GM19372 (cell line): ENCODE measurements around the gene KLHL18.

Experiments used
- ATAC-seq: cut with Tn5 transposase; IDR thresholded peaks from one replicate; pipeline ENCODE4 v1.9.1; 2021; ENCODE audit warnings: mild to moderate bottlenecking, low read depth, moderate library complexity; ENCODE audit not compliant: unreplicated experiment

Gene KLHL18

DNA sequence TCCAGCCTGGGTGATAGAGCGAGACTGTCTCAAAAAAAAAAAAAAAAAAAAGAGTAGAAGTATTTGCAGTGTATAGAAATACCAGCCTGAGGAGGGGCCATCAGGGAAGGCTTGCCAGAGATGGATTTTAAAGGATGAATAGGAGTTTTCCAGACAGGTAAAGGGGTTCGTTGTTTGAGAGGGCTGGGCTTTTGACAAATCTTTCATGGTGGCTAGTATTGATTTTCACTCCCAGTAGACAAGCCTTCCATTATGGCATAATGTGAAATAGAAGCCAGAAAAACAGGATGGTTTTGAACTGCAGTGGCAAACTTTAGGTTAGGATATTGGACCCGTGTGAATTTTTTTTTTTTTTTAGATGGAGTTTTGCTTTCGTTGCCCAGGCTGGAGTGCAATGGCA lies 101.7 kb downstream of the KLHL18 start:
- ATAC-seq = no peak

DNA sequence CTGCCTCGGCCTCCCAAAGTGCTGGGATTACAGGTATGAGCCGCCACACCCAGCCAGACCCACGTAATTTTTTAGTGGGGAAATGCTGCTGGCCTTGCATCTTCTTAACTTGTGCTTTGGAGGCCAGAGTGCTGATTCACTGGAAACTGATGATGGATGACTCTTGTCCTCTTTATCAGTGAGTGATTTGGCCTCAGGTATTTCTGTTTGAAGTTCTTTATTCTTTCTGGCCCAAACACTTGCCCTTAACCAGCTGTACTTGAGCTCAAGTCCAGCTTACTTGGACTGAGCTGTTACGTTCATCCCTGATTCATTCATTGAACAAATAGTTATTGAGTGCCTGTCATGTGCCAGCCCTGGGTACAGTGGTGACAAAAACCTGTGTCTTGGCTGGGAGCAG lies 102.3 kb downstream of the KLHL18 start:
- ATAC-seq = no peak

DNA sequence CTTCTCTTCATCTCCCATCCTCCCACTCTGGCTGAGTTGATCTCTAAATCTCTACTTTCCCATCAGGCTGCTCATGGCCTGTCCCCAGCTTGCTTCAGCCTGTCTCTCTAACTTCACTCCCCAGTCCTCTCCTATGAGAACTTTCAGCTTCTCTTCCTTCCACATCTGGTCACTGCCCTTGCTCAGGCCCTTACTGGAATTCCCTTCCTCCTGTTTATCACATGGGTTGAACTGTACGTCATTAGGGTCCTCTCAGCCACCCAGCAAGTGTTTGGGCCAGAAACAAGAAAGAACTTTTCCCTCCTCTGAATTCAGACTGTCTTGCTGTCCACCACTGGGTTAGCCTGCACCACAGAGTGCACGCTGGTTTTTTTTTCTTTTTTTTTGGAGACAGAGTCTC lies 103.1 kb downstream of the KLHL18 start:
- ATAC-seq = no peak

DNA sequence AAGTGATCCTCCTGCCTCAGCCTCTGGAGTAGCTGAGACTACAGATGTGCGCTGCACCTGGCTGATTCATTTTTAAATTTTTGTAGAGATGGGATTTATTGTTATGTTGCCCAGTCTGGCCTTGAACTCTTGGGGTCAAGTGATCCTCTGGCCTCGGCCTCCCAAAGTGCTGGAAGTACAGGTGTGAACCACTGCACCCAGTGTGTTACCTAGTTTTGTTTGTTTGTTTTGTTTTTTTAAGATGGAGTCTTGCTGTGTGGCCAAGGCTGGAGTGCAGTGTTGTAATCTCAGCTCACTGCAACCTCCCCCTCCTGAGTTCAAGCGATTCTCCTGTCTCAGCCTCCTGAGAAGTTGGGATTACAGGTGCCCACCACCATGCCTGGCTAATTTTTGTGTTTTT lies 110.2 kb downstream of the KLHL18 start:
- ATAC-seq = no peak

DNA sequence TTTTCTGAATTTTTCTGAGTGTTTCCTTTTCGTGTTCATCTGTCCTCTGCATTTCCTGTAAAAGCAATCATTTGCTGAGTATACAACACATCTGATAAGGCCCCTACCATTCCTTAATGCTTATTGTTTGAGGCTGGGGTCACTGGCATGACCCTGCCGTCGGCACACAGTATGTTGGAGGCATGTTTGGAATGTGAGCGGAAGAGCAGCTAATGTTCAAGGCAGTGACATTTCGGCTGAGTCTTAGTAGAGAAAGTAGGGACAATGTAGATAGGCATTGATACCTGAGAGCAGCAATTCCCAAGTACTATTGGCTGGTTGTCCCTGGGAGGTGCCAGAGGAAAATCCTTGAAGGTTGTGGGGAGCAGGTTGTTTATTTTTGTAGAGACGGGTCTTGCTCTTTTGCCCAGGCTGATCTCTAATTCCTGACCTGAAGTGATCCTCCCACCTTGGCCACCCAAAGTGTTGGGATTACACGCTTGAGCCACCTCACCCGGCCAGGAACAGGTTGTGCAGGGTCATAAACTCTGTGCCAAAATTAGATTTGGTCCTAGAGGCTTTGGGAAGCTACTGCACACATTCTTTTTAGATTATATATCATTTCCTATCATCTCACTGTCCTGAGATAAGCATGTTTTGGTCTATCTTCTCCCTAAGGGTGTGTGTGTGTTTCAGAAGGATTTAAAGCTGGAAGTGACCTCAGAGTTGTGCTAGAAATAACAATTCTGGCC lies 111.6 kb downstream of the KLHL18 start:
- no peak for ATAC-seq

DNA sequence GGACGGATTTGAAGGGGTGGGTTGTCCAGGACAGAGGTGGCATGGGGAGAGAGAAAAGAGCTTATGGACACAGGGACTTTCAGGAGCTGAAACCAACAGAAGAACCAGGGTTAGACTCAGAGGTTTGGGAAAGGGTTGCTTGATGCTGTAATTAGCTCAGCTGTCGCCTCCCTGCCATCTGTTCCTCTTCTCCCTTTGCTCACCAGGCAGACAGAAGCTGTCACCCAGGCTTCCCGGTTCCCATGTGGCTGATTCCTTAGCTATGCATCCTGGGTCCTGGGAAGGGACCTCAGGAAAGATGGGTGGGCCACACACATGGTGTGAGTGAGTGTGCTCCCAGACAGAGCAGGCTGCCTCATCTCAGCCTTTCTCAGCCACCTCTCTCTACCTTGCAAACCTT lies 112.1 kb downstream of the KLHL18 start:
- ATAC-seq = no peak
